Activated CD8-positive, alpha-beta memory T cell treated with anti-CD3 and anti-CD28 coated beads for 24 hours (primary cell): Measurements from ENCODE around the gene SYNDIG1.
"Not testable (repeated sequence)": the region's sequence is repeated elsewhere in the genome, so short reads cannot be mapped to it uniquely, and the experiment has no call there.

Experiments
- DNase-seq: peaks from one replicate; pipeline ENCODE4 v3.0.0-alpha.2; 2020

SYNDIG1 gene

DNA sequence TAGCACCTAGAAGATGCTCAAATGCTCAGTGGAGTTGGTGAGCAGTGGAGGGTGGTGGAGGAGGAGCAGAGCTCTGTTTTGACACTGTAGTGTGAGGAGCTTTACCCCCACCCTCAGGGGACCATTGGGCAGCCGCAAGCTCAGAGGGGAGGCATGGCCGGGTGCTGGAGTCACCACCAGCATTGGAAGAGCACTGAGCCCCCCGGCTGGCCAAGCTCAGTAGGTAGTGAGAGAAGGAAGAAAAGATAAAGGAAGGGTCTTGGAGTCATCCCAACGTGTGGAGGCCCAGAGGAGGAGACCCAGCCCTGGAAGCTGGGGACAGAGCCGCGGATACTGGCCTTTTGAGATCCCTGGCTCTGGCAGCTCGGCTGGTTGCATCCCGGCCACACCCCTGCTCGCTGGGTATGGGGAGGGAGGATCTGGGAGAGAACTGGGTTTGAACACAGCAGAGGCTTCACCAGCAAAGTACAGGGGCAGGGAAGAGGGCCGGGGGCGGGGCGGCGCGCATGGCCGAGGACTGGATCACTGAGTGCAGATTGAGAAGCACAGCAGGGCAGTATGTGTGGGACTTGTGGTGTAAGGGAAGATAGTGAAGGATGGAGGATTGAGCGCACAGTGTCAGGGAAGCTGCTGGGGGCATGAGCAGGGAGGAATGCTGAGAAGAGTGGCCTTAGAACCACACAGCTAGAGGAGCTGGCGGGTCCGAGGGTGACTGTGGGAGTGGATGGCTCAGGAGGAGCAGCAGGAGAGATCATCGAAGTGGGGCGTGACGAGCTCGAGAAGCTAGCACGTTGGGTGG is 24.4 kb downstream of the SYNDIG1 start:
- no peak for DNase-seq

- DNase-seq = no peak
Observed at GRCh38 chr20:24494460-24494920, 25.1 kb downstream of the SYNDIG1 start.

- DNase-seq = no peak
Observed at GRCh38 chr20:24495266-24495665, 25.8 kb downstream of the SYNDIG1 start.

- DNase-seq = no peak
Observed at GRCh38 chr20:24497851-24498250, 28.4 kb downstream of the SYNDIG1 start.

GRCh38 chr20:24498641-24499040 is 29.2 kb downstream of the SYNDIG1 start:
- DNase-seq = no peak

DNA sequence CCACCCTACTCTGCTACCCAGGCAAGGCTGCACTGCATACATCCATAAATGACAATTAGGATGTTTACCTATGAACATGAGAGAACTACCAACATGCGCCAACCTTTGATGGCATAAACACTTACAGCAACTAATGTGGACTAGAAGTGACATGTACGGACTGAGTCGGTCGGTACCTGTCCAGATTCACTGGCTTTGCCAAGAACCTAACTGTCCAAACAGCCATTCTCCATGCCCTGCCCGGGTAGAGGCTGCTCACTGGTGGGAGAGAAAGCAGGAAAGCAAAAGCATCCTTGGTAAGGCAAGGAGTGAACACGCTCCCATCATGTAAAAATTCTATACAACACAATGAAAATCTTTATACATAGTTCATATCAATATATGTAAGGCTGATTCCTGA is 30.0 kb downstream of the SYNDIG1 start:
- no peak for DNase-seq

GRCh38 chr20:24501764-24502556 is 32.5 kb downstream of the SYNDIG1 start:
- no peak for DNase-seq

GRCh38 chr20:24502661-24503060 is 33.2 kb downstream of the SYNDIG1 start:
- no peak for DNase-seq

DNA sequence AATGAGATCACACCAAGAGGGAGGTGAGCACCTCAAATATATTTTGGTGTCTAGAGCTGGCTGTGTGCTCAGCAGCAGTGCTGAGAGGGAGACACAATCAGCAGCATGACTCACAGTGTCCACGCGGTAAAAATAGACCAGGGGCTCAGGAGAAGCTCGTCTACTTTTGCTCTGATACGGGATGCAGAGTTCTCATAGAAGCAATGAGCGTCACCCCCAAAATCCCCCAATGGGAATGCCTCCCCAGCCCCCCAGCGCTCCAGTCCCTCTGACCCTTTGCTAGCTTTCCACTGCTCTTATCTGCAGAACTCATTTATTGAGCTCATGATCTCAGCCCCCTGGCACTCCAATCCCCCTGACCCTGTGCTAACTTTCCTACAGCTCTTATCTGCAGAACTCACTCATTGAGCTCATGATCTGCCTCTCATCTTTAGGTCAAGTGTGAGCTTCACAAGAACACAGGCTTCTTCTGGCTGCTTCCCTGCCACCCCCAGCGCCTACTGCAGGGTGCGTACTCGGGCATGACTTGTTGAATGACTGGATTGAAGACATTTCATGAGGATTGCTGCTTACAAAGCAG is 34.0 kb downstream of the SYNDIG1 start:
- no peak for DNase-seq

GRCh38 chr20:24504331-24505285 is 35.2 kb downstream of the SYNDIG1 start:
- DNase-seq = no peak

- no peak for DNase-seq
Observed at GRCh38 chr20:24506146-24506545, 36.7 kb downstream of the SYNDIG1 start.

DNA sequence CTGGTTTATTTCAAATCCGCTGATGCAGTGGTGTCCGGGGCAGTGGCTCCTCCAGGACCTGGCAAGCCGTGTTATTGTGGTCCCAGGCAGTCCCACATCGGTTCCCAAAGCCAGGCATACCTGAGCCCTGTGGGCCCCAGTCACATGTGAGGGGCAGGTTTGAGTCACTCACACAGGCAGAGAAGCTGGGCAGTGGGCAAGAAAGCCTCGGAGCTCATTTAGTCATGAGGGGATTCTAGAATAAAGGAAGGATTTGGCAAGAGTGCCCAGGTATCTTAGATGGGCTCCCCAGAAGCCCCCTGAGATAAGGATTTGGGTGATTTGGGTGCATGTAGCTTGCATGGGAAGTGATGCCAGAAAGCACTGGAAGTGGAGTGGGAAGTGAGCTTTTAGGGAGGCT is 37.3 kb downstream of the SYNDIG1 start:
- no peak for DNase-seq

- no peak for DNase-seq
Observed at GRCh38 chr20:24507182-24507853, 37.9 kb downstream of the SYNDIG1 start.

DNA sequence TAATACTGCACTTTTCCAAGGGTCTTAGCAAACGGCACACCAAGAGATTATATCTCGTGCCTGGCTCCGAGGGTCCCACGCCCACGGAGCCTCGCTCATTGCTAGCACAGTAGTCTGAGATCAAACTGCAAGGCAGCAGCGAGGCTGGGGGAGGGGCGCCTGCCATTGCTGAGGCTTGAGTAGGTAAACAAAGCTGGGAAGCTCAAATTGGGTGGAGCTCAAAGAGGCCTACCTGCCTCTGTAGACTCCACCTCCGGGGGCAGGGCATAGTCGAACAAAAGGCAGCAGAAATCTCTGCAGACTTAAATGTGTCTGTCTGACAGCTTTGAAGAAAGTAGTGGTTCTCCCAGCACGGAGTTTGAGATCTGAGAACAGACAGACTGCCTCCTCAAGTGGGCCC is 43.0 kb downstream of the SYNDIG1 start:
- not testable (repeated sequence) for DNase-seq

DNA sequence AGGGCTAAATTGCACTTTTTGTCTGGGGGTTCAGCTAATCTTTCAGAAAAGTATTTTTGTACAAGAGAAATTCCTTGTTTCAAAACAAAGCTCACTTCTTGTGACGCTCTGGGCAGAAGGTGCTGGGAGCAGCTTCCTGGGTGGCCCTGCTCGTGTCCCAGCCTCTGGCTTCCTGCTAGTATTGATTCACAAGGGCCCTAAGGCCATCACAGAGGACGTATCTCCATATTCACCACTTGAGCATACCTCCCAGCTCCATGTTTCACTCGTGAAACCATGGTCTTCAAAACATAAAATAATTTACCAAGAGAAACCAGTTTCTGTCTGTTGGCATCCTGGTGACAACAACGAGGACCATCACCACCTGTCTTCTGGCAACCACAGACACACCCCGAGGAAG is 49.1 kb downstream of the SYNDIG1 start:
- no peak for DNase-seq

- DNase-seq = no peak
Observed at GRCh38 chr20:24519476-24519875, 50.0 kb downstream of the SYNDIG1 start.

- no peak for DNase-seq
Observed at GRCh38 chr20:24521032-24521431, 51.6 kb downstream of the SYNDIG1 start.

GRCh38 chr20:24522452-24523330 is 53.3 kb downstream of the SYNDIG1 start:
- DNase-seq = no peak

- no peak for DNase-seq
Observed at GRCh38 chr20:24523661-24524060, 54.2 kb downstream of the SYNDIG1 start.

DNA sequence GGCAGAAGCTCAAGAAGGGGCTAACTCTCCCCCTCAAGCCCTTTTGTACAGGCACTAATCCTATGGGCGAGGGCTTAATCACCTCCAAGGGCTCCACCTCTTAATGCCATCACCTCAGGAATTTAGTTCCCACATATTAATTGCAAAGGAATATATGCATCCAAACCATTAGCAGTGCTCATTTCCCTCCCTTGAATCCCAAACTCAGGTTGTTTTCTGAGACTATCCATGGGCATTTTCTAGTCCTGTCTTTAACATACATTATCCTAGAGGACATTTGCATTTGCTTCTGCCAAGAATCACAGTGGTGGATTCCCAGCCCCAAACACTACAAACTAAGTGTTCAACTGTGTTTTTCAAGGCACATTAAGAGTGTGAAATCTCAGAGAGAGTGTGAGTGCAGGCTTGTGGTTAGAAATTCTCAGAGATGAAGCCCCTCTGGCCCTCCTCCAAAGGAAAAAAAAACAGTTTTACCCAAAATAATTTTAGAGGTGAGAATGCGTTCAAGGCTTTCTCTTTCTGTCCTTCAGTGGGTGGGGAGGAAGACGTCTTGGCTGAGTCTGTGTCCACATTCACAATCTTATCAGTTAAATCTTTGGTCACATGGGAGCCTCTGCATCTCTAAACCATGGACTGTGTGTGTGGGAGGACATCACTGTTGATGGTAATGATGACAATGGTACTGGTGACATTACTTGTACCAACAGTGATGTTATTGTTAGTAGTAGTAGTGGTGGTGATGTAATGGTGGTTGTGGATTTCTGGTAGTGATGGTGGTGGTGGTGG is 59.3 kb downstream of the SYNDIG1 start:
- DNase-seq = no peak
